Activated T-helper 17 cell treated with anti-CD3 and anti-CD28 coated beads, Interleukin-2, amount 50 U/mL, for 72 hours (primary cell): ENCODE data around the gene STBD1. TPM values are rescaled to one million over a fixed set of nuclear protein-coding genes. Genes with fewer than 3 reads are reported as not detected.
A peak's percentile ranks its signal among the peaks of the same experiment; 100 is the strongest.

Experiments
- ATAC-seq: fragments of 150-1000 bp; cut with Tn5 transposase; replicated peaks from 2 replicates; pipeline ENCODE4 v1.10.0; 2021; ENCODE audit warnings: mild to moderate bottlenecking, moderate library complexity
- H3K27ac Mint-ChIP-seq: one replicate; pipeline ENCODE4 v1.8.0; 2022; ENCODE audit warnings: mixed read lengths
- H3K27me3 Mint-ChIP-seq: one replicate; pipeline ENCODE4 v1.8.0; 2022; ENCODE audit warnings: mixed read lengths
- H3K36me3 Mint-ChIP-seq: one replicate; pipeline ENCODE4 v1.8.0; 2022; ENCODE audit warnings: low read depth, mild to moderate bottlenecking, mixed read lengths
- H3K4me1 Mint-ChIP-seq: one replicate; pipeline ENCODE4 v1.8.0; 2022; ENCODE audit warnings: mixed read lengths
- H3K4me3 Mint-ChIP-seq: one replicate; pipeline ENCODE4 v1.8.0; 2022; ENCODE audit warnings: mild to moderate bottlenecking, mixed read lengths
- H3K9me3 Mint-ChIP-seq: one replicate; pipeline ENCODE4 v1.8.0; 2022; ENCODE audit warnings: mixed read lengths
- total RNA-seq, 2 donors: library from RNA; stranded (reverse); gene quantifications; one replicate each; pipeline ENCODE4 v1.2.3, GENCODE V29; 2022

STBD1 gene
- total RNA-seq, 2 donors from 2014 or later: 1.0 to 1.8 TPM

DNA sequence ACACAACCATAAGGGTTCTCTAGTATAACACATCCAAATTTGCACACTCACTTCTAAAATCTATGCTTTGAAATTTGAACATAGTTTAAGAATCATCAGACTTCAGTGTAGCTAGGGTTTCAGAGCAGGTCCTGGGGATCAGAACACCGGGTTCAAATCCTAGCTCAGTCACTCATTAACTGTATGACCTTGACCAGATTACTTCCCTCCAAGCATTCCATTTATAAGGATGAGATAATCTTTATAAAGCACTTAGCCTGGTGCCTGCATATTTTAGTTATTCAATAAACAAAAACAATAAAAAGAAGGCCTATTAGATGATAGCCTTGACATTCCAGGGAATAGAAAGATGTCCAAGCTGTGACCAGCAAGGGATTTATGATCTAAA, 4.8 kb upstream of the STBD1 start:
- ATAC-seq: no peak
- H3K4me3 Mint-ChIP-seq: no peak overlapping the region
- H3K27ac Mint-ChIP-seq: peak overlapping the region; percentile 74
- peaks cover 6% of the 10 kb centered on the region for H3K27me3 Mint-ChIP-seq
- peaks cover 5% of the 10 kb centered on the region for H3K36me3 Mint-ChIP-seq
- H3K4me1 Mint-ChIP-seq: peaks cover 26% of the 10 kb centered on the region
- peaks cover 14% of the 10 kb centered on the region for H3K9me3 Mint-ChIP-seq

DNA sequence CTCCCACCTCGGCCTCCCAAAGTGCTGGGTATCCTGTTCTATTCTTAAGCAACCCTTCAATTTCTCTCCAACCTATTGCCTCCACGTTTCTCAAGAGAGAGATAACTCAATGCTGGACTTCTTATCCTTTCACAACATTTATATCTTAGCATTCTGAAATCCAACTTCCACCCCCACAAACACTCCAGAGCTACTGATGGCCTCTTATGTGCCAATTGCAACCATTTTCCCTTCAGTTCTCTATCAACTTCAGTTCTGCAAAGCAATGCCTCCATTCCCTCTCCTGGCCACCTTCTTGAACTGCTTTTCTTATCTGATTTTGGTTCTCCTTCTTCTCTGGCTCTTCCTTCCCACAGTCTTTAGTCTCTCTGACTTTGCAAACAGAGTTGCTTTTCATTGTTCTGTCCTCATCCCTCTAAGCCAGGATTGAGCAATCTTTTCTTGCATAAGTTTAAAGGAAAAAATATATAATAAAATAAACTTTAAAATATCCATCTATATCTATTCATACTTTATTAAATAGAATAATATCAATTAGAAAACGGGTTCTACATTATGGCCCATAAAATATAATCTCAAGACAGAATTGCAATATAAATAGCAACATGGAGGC, 3.6 kb upstream of the STBD1 start:
- Mint-ChIP-seq H3K27me3 (peaks cover 6% of the 10 kb centered on the region), H3K36me3 (peaks cover 5% of the 10 kb centered on the region), H3K9me3 (peaks cover 10% of the 10 kb centered on the region), H3K27ac (no peak overlapping the region), H3K4me3 (no peak overlapping the region), H3K4me1 (peaks cover 26% of the 10 kb centered on the region)
- no peak for ATAC-seq

DNA sequence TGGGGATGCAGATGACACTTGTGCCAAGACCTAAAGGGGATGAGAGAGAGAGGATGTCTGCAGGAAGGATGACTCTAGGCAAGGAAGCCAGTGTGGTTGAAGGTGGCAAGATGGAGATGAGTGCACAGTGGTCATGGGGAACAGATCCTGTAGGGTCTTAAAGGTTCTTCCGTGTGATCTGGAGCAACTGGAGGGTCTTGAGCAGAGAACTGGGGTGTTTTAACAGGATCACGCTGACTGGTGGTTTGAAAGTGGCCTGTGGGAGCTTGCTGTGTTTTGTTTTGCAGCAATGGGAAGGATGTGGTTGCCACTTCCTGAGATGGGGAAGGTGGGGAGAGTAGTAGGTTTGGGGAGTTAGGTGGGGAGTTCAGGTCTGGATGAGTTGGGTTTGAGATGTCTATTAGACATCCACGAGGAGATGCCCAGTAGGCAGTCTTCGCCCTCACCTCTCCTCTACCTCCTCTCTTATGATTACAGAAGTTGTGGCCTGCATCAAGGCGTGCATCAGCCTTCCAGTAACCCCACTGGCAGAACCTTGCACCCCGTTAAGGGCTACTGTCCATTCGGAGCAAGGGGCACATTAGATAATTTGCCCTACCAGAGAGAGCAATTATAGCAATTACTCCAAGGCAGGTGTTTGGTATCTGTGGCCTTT, 1.4 kb upstream of the STBD1 start:
- ATAC-seq: peak; percentile 49
- peaks cover 4% of the 10 kb centered on the region for H3K27me3 Mint-ChIP-seq
- peaks cover 26% of the 10 kb centered on the region for H3K4me1 Mint-ChIP-seq
- H3K36me3 Mint-ChIP-seq: no peaks in the 10 kb centered on the region
- H3K27ac Mint-ChIP-seq: peak overlapping the region; percentile 35
- peak overlapping the region; percentile 64 for H3K4me3 Mint-ChIP-seq
- peaks cover 5% of the 10 kb centered on the region for H3K9me3 Mint-ChIP-seq

DNA sequence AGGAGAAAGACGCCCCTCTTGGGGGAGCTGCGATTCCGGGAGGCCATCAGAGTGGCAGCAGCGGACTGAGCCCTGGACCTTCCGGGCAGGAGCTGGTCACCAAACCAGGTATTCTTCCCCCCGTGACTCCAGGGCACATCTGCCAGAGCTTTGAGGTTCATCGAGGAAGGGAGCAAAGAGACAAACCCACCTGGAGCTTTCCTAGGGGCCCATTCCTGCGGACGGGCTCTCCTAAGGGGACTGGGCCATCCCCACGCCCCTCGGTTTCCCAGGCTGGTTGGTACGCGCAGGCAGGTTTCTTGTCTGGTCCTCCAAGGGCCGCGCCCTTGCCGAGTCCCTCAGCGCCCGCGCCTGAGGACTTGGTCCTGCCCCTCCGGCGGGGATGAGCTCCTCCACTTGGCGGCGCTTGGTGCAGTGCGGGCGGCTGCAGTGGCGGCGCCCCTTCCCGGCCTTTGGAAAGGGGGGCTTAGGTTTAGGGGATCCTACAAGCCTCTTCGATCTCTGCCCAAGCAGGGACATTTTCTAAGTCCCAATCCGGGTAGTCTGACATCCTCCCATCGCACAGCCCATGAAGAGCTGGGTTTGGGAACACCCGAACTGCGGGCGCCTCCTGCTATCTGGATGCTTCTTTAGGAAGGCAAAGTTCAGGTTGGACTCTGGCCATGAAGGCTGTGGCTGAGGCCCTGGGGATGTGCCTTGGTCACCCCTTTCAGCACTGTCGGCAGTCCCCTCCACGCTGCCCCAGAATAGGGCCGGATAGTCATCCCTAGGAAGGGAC, 538 bp downstream of the STBD1 start:
- Mint-ChIP-seq H3K27ac (no peak overlapping the region), H3K27me3 (peaks cover 4% of the 10 kb centered on the region)

DNA sequence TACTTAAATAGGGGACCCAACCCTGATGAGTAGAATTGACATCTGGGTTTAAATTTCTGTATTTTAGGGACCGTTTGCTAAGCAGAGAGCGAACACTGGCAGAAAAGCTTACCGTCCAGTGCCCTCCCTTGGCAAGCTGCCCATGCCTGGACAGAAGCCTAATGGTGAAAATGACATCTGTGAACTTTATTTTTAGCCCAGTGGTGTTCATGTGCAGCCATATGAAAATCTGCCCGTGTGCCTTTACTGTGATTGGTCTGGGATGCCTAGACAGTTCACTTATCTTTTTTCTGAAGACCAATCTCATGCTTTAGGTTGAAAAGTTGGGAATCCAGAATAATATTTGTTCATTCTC, 1.1 kb downstream of the STBD1 start:
- H3K27ac Mint-ChIP-seq: no peak overlapping the region
- no peak for ATAC-seq
- H3K36me3 Mint-ChIP-seq: no peaks in the 10 kb centered on the region
- peaks cover 11% of the 10 kb centered on the region for H3K4me1 Mint-ChIP-seq
- H3K27me3 Mint-ChIP-seq: peaks cover 4% of the 10 kb centered on the region
- peak overlapping the region; percentile 64 for H3K4me3 Mint-ChIP-seq
- no peaks in the 10 kb centered on the region for H3K9me3 Mint-ChIP-seq

More for the DNA sequence above, 538 bp downstream of the STBD1 start:
- H3K9me3 Mint-ChIP-seq: no peaks in the 10 kb centered on the region
- H3K36me3 Mint-ChIP-seq: no peaks in the 10 kb centered on the region
- peak overlapping the region; percentile 64 for H3K4me3 Mint-ChIP-seq
- H3K4me1 Mint-ChIP-seq: peaks cover 15% of the 10 kb centered on the region
- ATAC-seq: peak; percentile 35

DNA sequence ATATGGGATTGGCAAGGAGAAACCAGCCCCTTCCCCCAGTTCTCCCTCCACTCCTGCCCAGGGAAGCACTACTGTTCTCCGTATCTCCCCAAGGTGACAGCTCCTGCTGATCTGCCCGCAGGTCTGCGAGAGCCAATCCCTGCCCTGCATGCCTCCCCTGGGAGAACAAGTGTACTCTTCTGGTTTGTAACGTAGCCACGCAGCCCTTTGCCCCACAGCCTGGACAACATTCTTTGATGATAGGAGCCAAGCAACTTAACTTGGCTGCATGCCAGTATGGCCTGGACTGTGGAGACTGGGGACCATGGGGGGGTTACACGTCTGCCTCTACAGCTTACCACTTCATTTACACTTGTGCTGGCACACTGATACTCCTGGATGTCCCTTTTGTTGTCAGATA, 2.0 kb downstream of the STBD1 start:
- Mint-ChIP-seq H3K36me3 (no peaks in the 10 kb centered on the region), H3K4me3 (no peak overlapping the region), H3K27me3 (peaks cover 4% of the 10 kb centered on the region), H3K4me1 (peaks cover 11% of the 10 kb centered on the region), H3K27ac (no peak overlapping the region), H3K9me3 (no peaks in the 10 kb centered on the region)
- ATAC-seq: no peak

DNA sequence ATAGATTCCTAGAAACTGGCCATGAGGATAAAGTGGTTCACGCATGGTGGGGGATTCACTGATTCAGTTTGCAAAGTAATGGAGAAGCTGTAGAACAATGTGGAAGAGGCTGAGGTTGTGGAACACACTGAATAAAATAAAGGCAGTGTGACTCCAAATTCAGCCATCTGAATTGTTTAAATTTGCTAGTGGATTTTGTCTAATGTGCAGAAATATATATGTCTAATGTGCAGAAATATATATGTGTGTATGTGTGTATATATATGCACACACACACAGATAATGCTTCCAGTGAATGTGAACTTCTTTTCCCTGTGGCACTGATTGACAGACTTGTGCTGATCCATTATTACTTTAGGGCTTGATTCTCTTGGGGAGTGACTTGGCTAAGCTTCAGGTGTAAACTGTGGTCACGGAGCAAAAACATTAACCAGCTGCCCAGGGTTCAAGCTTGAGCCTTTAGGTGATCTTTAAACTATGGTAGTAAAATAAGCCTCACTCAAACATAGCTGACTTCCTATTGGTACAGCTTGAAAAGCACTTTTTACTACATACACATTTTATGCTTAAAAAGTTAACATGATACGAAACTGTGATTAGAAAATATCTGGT, 3.5 kb downstream of the STBD1 start:
- ATAC-seq: no peak
- Mint-ChIP-seq H3K27ac (no peak overlapping the region), H3K36me3 (no peaks in the 10 kb centered on the region), H3K4me1 (peaks cover 6% of the 10 kb centered on the region), H3K27me3 (no peaks in the 10 kb centered on the region), H3K4me3 (no peak overlapping the region), H3K9me3 (no peaks in the 10 kb centered on the region)

DNA sequence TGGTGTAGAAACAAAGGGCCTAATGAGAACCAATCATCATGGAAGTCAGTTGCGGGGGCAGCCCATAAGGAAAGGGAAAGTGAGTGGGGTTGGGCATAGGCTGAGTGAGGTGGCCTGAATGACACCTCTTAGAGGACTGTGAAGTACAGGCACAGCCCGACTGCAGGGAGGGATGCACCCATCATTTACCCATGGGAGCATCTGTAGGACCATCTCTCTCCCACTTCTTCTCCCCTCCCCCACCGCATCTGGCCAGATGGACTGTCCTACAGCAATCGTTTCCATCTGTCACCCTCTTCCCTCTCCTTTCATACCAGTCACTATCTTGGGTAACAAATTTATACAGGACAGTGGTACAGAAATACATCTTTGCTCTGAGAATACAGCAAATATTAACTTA, 4.2 kb downstream of the STBD1 start:
- ATAC-seq: no peak
- Mint-ChIP-seq H3K36me3 (no peaks in the 10 kb centered on the region), H3K27me3 (no peaks in the 10 kb centered on the region), H3K27ac (no peak overlapping the region), H3K9me3 (no peaks in the 10 kb centered on the region), H3K4me1 (no peaks in the 10 kb centered on the region), H3K4me3 (no peak overlapping the region)

DNA sequence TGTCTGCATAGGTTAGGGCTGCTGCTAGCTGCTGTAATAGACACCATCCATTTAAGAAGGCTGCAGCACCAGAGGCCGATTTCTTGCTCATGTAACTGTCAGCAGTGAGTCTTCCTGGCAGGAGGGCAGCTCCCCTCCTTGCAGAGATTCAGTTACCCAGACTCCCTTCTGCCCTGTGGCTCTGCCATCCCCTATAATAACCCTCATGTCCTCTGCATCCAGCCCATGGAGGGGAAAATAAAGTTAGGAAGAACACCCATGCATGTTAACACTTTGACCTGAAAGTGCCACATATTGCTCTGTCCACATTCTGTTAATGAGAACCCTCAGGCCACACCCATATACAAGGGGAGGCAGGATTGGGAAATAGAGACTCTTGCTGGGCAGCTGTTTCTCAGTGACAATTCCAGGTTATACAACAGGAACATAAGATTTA, 5.4 kb downstream of the STBD1 start:
- Mint-ChIP-seq H3K4me3 (no peak overlapping the region), H3K27me3 (peaks cover 6% of the 10 kb centered on the region), H3K9me3 (peaks cover 9% of the 10 kb centered on the region), H3K4me1 (no peaks in the 10 kb centered on the region), H3K36me3 (no peaks in the 10 kb centered on the region), H3K27ac (no peak overlapping the region)
- ATAC-seq: no peak

DNA sequence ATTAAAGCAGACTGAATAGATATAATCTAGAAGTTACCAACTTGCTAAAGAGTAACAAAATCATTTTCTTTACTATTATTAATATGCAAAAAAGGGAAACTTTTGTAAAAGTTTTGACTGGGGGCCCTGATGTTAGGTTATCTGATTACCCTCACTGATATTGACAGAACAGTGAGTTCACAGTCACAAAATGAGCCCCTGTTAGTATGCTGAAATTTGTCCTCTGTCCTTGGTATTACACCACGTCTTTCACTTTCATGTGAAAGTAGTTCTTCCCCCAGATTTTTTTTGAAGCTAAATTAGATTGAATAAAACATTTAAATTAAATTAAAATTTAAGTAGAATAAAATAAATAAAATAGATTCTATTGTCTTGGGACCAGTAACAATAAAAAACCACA, 5.9 kb downstream of the STBD1 start:
- Mint-ChIP-seq H3K36me3 (no peaks in the 10 kb centered on the region), H3K9me3 (peaks cover 13% of the 10 kb centered on the region), H3K27me3 (peaks cover 11% of the 10 kb centered on the region), H3K4me3 (no peak overlapping the region), H3K27ac (no peak overlapping the region), H3K4me1 (no peaks in the 10 kb centered on the region)
- ATAC-seq: no peak

DNA sequence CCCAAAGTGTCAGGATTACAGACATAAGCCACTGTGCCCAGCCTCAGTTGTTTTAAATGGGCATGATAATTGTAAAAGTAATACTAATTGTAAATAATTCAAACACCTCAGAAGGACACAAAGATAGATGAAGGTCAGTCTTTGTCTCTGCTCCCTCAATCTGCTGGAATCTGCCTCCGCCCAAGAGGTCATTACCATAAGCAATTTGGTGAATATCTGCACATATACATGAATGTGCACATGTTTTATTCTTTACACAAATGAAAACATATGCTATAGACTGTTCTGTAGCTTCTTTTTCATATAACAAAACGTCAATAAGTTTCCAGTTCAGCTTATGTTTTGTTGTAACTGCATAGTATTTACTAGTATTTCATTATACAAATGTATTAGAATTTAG, 7.0 kb downstream of the STBD1 start:
- H3K4me1 Mint-ChIP-seq: no peaks in the 10 kb centered on the region
- peaks cover 16% of the 10 kb centered on the region for H3K27me3 Mint-ChIP-seq
- H3K36me3 Mint-ChIP-seq: no peaks in the 10 kb centered on the region
- no peak for ATAC-seq
- H3K4me3 Mint-ChIP-seq: no peak overlapping the region
- no peak overlapping the region for H3K27ac Mint-ChIP-seq
- H3K9me3 Mint-ChIP-seq: peaks cover 18% of the 10 kb centered on the region

DNA sequence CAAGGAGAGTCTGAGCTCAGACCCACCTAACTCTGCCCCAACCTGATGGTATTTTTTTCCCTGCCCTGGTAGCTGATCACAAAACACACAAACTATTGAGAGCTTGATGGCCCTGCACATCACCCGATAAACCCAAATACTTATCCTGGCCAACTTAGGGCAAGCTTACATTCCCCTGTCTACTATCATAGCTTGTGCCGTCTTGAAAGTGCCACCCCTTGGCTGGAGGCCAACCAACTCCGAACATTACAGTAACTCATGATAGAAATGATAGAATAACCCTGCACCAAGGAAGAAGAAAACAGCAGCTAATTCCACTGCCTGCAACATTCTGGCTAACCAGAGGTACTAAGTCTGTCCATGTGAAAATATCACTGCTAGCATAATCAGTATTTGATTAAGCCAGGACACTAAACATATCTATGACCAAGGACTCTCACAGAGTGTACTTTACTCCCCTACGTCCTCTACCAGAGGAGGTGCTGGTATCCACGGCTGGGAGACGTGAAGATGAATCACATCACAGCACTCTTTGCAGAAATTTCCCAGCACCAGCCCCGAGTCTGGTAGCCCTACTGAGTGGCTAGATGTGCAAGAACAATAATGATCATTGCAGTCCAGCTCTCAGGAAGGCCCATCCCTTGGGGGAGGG, 8.9 kb downstream of the STBD1 start:
- no peak overlapping the region for H3K4me3 Mint-ChIP-seq
- H3K27me3 Mint-ChIP-seq: peaks cover 17% of the 10 kb centered on the region

DNA sequence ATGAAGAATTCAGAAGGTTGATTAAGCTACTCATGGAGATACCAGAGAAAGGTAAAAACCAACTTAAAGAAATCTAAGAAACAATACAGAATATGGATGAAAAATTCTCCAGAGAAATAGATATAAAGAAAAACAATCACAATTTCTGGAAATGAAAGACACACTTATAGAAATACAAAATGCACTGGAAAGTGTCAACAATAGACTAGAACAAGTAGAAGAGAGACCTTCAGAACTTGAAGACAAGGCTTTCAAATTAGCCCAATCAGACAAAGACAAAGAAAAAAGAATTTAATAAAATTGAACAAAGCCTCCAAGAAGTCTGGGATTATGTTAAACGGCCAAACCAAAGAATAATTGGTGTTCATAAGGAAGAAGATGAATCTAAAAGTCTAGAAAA, 9.6 kb downstream of the STBD1 start:
- peaks cover 22% of the 10 kb centered on the region for H3K27me3 Mint-ChIP-seq
- H3K4me3 Mint-ChIP-seq: no peak overlapping the region
- no peaks in the 10 kb centered on the region for H3K36me3 Mint-ChIP-seq
- ATAC-seq: no peak
- no peak overlapping the region for H3K27ac Mint-ChIP-seq
- H3K9me3 Mint-ChIP-seq: peaks cover 25% of the 10 kb centered on the region
- H3K4me1 Mint-ChIP-seq: no peaks in the 10 kb centered on the region

More for the DNA sequence above, 8.9 kb downstream of the STBD1 start:
- ATAC-seq: no peak
- peaks cover 21% of the 10 kb centered on the region for H3K9me3 Mint-ChIP-seq
- H3K27ac Mint-ChIP-seq: no peak overlapping the region
- H3K4me1 Mint-ChIP-seq: no peaks in the 10 kb centered on the region
- no peaks in the 10 kb centered on the region for H3K36me3 Mint-ChIP-seq

DNA sequence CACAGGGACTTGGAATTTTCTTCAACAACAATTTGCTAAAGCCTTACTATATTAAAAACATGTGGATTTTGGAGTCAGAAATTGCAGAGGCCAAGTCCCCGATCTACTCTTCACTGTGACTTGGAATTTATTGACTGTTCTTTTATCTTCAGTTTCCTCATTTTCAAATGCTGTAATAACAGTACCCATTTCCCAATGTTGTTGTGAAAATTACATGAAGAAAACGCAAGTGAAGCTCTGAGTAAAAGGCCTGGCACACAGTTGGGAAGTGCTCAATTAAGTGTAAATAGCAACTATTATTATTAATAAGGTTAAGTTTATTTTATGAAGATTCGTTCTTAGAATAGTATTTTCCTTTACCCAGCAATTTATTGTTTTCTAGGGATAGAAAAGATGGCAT, 15.7 kb downstream of the STBD1 start:
- no peak overlapping the region for H3K27ac Mint-ChIP-seq
- H3K27me3 Mint-ChIP-seq: peaks cover 13% of the 10 kb centered on the region
- peaks cover 19% of the 10 kb centered on the region for H3K9me3 Mint-ChIP-seq
- no peak overlapping the region for H3K4me3 Mint-ChIP-seq
- H3K4me1 Mint-ChIP-seq: no peaks in the 10 kb centered on the region
- ATAC-seq: no peak
- H3K36me3 Mint-ChIP-seq: no peaks in the 10 kb centered on the region
